Midbrain (tissue), 1 donor: ENCODE results near the gene CCDC154.
"Not testable (repeated sequence)": the region's sequence is repeated elsewhere in the genome, so short reads cannot be mapped to it uniquely, and the experiment has no call there.

Experiments used
- DNase-seq: peaks from one replicate; lab custom pipeline; 2025; lab: John Stamatoyannopoulos, UW

The CCDC154 gene, protein sequence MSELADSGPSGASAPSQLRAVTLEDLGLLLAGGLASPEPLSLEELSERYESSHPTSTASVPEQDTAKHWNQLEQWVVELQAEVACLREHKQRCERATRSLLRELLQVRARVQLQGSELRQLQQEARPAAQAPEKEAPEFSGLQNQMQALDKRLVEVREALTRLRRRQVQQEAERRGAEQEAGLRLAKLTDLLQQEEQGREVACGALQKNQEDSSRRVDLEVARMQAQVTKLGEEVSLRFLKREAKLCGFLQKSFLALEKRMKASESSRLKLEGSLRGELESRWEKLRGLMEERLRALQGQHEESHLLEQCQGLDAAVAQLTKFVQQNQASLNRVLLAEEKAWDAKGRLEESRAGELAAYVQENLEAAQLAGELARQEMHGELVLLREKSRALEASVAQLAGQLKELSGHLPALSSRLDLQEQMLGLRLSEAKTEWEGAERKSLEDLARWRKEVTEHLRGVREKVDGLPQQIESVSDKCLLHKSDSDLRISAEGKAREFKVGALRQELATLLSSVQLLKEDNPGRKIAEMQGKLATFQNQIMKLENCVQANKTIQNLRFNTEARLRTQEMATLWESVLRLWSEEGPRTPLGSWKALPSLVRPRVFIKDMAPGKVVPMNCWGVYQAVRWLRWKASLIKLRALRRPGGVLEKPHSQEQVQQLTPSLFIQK

DNA sequence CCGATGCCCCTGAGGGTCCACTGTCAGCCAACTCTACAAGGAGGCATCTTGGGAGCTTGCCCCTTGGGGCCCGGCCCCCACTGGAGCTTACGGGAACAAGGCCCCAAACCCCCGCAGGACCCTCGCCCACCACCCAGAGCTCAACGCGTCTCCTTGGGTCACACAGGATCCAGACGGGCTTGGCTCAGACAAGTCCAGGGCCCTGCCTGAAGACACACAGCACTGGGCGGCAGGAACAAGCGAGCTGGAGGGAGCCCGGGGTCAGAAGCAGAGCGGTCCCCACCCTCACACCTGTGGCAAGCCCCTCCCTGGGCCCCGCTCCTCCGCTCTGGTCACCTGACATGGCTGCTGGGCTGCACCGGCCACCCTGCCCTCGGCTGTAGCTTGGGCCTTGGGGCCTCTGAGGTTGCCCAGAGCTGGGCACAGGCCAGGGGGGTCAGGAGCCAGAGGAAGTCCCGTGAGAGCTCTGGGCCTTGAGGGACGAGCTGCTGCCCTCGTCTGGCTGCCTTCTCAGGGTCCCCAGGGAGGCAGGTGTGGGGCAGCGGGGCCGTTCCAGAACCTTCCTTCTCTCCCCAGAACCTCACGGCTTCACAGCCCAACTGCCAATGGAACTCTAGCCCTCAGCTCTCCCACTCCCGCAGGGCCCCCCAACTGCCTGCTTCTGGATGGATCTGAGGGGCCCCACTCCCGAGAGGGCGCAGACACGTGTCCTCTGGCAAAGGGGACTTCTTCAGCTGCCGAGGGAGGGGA lies at the start of gene CCDC154:
Gene CCDC154, minus strand, starts transcription at position 577 of the 750 bp plus-strand sequence. Its CDS starts 234 bp downstream, at position 343.
- no peak for DNase-seq

DNA sequence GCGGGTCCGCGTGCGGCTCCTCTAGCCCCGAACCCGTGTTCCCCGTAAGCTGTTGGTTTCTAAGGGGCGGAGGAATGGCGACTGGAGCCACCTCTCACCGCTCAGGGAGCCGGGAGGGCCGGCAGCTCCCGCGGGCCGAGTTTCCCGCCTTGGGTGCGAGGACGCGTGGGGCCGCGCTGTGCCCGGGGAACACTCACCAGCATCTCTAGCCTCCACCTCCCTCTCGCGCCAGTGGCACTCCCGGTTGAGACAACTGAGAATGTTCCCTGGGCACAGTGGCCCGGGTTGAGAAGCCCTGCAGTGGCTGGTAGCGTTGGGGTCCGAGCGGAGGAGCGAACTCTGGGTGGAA lies 49.4 kb upstream of the CCDC154 start:
- DNase-seq = no peak

DNA sequence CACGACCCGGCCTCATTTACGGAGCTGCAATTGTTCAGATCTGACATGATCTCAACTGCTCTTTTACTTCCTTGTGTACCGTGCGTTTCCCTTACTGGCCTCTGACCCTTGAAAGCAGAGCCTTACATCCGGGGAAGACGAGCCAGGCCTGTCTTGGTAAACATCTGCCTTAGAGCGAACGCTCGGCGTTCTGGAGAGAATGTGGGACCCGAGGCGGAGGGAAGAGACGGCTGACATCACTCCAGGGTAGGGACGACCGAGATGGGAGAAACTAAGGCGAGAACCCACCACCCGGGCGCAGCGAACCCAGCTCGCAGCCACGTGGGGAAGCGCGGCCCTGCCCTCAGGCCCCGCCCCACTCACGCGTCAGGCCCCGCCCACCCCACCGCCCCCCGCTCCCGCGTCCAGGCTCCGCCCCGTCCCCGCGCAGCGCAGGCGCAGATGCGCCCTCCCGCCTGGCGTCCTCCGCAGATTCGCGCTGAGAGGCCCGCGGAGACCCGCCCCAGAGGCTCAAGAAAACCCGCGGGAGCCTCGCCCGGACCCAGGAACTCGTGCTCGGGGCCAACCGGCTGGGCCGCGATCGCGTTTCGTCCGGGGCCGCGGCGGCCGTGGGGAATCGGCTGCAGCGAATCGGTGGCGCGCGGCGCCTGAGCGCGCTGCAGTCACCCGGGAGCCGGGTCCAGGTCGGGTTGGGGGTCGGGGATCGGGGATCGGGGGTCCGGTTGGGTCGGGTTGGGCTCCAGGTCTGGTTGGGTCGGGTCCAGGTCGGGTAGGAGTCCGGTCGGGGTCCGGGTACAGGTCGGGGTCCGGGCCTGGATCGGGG lies 48.8 kb upstream of the CCDC154 start, which contains the start of gene TELO2:
Gene TELO2, plus strand, starts transcription at position 438 of the 823 bp plus-strand sequence. CDS start 922 bp downstream, outside the sequence.
- peak; percentile 89 for DNase-seq

DNA sequence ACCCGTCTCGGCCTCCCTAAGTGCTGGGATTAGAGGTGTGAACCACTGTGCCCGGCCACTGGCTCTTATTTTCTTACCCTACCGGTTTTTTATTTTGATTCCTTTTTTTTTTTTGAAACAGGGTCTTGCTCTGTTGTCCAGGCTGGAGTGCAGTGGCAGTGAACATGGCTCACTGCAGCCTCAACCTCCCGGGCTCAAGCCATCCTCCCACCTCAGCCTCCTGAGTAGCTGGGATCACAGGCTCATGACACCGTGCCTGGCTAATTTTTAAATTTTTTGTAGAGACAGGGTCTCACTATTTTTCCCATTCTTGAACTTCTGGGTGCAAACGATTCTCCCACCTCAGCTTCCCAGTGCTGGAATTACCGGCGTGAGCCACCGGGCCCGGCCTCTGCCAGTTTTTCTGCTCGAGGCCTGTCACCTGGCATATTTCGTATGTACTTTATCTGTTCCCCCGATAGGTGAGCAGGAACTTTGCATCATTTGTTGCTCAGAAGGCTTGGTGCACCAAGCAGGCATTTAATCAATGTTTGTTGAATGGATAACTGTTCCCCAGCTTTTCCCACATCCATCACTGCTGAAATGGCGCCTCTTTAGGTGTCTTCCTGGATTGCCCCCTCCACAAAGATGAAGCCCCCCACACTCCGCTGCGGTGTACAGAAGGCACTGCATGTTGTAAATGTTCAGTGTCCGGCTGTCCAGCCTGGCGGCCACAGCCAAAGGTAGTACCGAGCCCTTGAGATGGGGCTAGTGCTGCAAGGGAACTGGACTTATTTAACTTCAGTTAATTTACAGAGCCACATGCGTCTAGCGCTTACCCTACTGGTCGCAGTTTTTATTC lies 47.9 kb upstream of the CCDC154 start:
- no peak for DNase-seq

DNA sequence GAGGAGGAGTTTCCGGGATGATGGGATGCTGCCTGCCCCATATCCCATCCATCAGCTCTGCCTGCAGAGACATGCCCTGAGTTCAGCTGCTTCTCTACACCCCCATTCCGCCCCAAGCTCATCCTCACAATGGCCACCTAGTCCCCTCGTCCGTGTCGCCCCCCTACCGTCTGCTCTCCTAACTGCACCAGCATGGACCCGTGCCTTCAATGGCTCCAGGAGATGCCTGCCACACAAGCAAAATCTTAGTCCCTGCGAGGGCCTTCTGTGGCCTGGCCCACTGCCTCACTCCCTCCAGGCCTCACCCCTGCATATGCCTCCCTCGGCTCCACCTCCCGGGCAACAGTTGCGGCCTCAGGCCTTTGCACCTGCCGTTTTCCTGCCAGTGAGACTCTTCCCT lies 47.0 kb upstream of the CCDC154 start:
- no peak for DNase-seq

DNA sequence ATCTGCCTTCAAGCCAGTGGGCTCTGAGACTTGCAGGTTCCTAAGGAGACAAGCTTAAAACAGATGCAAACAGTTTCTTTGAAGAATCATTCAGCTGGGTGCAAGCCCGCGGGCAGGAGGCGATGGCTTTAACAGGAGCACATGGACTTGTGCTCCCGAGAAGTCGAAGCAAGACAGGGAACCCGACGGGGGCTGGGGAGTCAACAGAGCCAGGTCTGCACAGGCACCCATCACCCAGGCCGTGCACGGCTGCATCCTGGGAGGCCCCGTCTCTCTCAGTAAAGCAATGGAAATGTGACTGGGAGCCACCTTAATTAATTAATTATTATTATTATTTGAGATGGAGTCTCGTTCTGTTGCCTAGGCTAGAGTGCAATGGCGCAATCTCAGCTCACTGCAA lies 44.7 kb upstream of the CCDC154 start:
- DNase-seq = no peak

DNA sequence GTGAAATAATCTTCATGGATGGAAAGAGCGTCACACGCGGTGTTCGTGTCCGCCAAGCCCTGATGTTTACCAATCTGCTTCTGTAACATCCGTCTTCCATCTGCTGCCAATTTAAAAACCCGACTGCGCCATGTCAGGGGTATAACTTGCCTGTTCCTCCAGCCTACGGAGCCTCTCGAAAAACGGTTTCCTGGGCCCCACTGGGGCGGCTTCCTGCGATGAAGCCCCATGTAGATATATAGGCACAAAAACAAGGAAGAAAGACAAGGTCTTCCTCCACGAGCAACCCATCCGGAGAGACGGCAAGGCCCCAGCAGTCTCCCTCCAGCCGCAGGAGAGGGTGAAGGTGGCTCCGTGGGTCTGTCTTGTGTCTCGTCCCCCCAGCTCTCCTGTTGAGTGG lies 44.3 kb upstream of the CCDC154 start, which contains the start of gene PTX4:
Gene PTX4, minus strand, starts transcription at position 326 of the 400 bp plus-strand sequence. Its CDS starts 35 bp downstream, at position 291.
- DNase-seq = no peak

DNA sequence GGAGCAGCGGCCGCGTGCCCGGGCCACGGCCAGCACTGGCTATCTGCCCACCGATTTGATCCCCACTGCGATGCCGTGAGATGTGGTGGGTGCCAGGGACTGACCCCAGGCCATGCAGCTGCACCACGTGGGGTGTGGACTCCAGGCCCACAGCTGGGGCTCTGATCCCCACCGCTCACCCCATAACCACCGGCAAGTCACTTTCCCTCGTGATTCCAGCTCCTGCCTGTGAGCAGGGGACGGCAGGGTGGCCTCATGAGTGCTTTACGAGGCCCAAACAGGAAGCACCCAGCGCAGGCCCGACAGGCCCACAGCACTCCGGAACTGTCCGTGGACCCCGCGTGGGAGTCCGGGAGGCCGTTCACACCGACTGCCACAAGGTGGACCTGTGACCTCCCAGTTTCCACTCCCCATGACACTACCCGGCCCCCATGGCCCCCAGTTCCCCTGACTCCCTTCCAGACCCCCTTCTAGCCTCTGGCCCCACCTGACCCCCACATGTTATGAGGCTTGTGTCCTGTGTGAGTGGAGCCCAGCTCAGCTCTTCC lies 43.8 kb upstream of the CCDC154 start:
- DNase-seq = no peak

DNA sequence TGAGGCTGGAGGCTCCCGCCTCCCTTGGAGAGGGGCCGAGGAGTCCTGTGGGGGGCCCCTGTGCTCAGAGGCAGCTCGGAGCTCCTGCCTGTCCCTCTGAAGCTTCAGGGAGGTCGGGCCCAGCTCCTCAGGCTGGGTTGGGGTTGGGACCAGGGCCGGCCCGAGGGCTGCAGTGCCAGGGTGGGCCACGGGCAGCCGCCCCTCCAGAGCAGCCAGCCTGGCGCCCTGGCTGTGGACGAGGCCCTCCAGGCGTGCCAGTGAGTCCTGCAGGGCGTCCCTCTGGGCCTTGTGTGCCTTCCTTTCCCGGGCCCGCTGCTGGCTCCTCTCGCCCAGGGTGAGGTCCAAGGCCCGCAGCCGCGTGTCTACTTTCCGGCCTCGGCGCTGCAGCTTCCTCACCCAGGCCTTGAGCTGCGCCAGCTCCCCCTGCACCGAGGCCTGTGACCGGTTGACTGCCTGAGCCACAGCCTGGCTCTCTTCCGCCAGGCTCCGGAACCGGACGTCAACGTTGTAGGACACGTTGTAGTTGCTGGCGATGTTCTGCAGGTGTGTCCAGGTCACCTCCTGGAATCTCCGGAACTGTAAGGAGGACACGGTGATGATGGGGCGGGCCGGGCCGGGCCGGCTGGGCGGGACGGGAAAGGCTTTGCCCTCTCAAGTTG lies 43.2 kb upstream of the CCDC154 start:
- DNase-seq = no peak

DNA sequence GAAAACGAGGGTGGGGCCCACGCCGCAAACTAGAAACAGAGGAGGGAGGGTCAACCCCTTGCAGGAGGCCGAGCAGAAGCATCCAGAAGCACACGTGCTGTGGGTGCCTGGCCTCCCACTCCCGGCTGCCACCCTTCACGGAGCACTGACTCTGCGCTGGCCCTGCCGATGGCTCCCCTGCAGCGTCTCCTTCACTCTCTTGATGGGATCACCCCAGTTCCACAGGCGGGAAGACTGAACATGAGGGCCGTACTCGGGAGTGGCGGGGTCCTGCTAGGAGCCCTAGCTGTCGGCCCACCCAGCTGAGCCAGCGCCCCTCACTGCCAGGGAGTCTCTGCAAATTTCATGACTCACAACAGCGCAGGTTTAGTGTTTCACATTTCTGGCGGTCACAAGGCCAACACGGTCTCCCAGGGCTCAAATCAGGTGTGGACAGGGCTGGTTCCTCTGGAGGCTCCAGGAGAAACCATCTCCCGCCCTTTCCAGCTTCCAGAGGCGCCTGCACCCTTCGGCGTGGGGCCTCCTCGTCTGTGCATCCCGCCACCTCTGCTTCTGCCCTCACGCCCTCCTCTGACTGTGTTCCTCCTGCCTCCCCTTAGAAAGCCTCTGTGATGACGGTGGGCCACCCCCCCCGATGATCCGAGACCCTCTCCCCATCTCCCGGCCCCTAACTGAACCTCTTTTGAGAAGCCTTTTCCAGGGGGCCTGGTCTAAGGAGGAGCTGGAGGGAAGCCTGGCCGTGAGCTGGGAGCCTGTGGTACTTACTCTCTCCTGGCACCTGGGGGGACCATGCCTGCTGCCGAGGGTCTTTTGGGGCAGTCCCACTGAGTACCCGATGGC lies 42.4 kb upstream of the CCDC154 start:
- DNase-seq = no peak

DNA sequence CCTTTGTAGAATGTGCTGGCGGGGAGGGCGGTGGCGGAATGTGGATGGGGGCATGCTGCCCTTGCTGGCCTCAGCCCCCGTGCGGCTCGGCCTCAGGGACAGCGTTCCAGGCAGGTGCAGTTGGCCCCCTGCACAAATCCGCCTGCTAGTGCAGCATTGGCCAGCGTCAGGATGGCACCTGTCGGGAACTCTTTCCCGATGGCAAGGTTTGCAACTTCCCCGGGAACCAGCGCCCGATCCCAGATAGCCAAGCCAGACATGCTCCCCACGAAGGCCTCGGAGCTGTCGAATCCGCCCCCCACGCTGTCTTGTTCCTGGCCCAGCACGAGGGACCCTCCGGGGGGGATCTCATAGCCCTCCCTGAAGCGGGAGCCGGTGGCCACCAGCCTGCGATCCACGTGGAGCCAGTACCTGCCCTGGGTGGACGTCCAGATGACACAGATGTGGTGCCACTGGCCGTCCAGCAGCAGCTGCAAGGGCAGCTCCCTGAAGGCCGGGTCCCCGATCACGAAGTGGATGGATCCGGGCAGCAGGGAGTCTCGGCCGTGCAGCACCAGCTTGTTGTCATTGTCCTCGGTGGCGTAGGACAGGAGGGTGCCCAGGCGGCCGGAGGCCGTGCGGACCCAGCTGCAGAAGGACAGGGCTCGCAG lies 41.6 kb upstream of the CCDC154 start:
- DNase-seq = no peak

DNA sequence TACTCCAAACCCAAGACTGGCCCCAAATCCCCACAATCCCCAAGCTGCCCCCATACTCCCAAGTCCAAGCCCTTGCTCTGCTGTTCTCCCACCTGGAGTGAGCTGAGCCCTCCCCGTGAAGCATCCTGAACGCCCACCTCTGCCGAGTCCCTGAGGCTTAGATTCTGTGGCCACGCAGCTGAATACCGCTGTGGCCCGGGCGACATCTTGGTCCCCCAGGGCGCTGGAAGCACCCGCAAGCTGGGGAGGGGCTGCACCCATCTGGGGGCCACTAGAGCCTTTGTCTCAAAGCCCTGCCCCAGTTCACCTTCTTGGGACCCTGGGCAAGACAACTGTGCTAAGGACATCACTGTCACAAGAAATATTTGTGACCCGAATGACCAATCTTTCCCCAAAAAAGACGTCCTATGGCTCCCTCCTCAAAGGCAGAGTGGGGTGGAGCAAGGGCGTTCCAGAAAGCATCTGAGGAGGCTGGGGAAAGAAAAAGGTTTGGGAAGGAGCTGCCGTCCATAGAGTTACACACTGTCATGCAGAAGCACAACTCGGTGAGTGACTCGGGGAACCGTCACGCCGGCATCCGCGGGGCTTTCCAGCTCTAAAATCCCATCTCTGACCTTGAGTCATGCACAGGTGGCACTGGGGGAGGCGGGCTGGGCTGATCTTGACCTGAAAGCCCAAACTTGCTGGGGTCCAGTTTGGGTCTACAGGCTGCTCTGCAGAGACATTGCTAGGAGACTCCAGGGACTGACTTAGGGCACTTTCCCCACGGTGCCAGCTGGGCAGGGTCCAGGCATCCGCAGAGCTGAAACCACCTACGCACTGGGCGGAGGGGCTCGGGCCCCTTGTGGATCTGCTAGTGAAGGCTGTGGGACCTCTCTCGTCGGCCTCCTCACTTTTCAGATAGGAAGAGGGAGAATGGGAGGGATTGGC lies 37.8 kb upstream of the CCDC154 start:
- DNase-seq = no peak

DNA sequence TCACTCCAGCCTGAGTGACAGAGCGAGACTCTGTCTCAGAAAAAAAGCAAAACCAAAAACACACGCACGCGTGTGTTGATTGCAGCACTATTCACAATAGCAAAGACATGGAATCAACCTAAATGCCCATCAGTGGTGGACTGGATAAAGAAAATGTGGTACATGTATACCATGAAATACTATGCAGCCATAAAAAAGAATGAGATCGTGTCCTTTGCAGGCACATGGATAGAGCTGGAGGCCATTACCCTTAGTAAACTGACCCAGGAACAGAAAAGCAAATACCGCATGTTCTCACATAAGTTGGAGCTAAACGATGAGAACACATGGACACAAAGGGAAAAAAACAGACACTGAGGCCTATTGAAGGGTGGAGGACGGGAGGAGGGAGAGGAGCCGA lies 34.6 kb upstream of the CCDC154 start:
- not testable (repeated sequence) for DNase-seq

DNA sequence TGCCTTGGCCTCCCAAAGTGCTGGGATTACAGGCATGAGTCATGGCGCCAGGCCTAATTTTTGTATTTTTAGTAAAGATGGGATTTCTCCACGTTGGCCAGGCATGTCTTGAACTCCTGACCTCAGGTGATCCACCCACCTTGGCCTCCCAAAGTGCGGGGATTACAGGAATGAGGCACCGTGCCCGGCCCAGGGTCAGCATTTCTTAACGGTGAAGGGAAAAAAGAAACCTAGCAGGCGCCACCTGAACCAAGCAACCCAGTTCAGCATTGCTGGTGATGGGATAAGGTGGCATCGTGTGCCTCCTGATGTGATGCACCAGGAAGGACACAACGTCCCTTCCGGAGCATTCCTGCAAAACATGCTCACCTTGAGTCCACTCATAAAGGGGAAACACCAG lies 32.7 kb upstream of the CCDC154 start:
- DNase-seq = no peak

DNA sequence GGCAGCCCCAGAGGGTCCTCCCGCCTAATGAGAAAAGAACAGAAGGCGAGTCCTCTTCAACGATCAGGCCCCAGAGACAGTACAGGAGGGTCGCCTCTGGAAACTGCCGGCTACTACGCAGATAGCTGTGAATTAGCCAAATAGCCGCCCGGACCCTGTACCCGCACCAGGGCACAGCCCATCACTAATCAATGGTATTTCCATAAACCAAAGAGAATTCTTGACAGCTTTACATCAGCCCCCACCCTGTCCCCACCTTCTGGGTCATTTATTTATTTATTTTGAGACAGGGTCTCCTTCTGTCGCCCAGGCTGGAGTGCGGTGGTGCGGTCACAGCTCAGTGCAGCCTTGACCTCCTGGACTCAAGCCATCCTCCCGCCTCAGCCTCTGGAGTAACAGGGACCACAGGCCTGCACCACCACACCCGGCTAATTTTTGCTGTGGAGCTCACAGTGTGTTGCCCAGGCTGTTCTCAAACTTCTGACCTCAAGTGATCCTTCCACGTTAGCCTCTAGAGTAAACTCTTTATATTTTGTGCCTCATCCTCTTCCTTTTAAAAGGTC lies 31.3 kb upstream of the CCDC154 start:
- no peak for DNase-seq

DNA sequence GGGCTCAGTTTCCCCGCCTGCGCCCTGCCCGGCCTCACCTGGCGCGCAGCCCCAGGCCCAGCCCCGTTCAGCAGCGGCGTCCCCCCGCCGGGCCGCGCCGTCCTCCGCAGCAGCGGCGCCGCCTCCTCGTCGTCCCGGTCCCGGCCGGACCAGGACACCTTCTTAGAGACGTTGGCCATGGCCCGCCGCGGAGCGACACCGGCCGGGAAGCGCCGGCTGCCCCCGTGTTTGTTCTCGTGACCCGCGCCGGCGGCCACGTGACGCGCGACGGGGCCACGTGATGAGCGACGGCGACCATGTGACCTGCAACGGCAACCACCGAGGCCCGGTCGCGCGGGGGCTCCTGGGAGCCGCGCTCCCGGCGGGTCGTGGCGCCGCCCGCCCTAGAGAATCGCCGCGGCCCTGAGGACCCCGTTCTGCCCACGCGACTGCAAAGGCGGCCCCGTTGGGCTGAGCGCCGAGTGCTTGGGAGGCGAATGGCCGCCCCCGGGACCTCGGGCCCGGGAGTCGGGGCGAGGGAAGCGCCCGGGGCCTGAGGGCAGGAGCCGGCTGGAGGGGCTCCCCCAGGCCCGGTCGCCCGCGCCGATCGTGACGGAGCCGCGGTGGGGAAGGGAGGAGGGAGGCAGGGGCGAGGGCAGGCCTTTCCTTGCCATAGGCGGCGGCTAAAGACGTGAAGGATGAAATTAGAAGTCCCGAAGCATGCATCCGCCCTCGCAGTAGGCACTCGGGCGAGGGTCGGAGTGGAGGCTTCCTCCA lies 30.6 kb upstream of the CCDC154 start, which contains the start of gene CLCN7:
Gene CLCN7, minus strand, starts transcription at position 233 of the 756 bp plus-strand sequence. Its CDS starts 54 bp downstream, at position 179.
- peak; percentile 82 for DNase-seq
